Measurements from ENCODE around the gene CST4. TPM values are rescaled to one million over a fixed set of nuclear protein-coding genes. Genes with fewer than 3 reads are reported as not detected.

CST4 gene
- total RNA-seq, 1 donor from 2014 or later: not detected

DNA sequence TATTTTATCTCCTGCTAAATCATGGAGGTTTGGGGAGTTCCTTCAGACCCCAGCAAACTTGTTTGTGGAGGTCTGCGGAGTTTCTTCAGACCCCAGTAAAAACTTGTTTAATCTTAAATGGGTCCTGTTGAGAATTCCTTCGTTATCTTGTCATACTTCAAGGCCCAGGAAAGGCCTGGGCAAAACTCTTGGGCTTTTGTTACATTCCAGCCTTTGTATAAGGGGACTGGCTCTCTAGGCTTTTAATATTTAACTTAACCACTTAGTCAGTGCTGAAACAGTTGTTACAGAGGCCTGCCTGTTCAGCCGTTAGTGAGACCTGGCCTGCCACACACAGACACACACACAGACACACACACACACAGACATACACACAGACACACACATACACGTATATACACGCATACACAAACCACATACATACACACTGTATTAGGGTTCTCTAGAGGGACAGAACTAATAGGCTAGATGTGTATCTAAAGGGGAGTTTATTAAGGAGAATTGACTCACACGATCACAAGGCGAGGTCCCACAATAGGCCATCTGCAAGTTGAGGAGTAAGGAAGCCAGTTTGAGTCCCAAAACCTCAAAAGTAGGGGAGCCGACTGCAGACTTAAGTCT lies 29.7 kb downstream of the CST4 start:
- Mint-ChIP-seq H3K27ac (peak overlapping the region; percentile 95), H3K36me3 (ENCODE audit: insufficient read depth) (no peaks in the 10 kb centered on the region), H3K4me3 (ENCODE audit: low read depth) (peak overlapping the region; percentile 43), H3K9me3 (ENCODE audit: low read depth) (no peaks in the 10 kb centered on the region), H3K4me1 (ENCODE audit: low read depth) (peaks cover 26% of the 10 kb centered on the region), H3K27me3 (peaks cover 8% of the 10 kb centered on the region)
- DNase-seq (ENCODE audit: low spot score, unreplicated experiment): no peak
- TF ChIP-seq, protein P1, sequence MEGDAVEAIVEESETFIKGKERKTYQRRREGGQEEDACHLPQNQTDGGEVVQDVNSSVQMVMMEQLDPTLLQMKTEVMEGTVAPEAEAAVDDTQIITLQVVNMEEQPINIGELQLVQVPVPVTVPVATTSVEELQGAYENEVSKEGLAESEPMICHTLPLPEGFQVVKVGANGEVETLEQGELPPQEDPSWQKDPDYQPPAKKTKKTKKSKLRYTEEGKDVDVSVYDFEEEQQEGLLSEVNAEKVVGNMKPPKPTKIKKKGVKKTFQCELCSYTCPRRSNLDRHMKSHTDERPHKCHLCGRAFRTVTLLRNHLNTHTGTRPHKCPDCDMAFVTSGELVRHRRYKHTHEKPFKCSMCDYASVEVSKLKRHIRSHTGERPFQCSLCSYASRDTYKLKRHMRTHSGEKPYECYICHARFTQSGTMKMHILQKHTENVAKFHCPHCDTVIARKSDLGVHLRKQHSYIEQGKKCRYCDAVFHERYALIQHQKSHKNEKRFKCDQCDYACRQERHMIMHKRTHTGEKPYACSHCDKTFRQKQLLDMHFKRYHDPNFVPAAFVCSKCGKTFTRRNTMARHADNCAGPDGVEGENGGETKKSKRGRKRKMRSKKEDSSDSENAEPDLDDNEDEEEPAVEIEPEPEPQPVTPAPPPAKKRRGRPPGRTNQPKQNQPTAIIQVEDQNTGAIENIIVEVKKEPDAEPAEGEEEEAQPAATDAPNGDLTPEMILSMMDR (IDR thresholded peaks at IDR 0.05; ENCODE audit: unreplicated experiment): no peak

- H3K4me1 Mint-ChIP-seq (ENCODE audit: low read depth): peaks cover 26% of the 10 kb centered on the region
- peaks cover 8% of the 10 kb centered on the region for H3K27me3 Mint-ChIP-seq
- H3K4me3 Mint-ChIP-seq (ENCODE audit: low read depth): no peak overlapping the region
- no peak for DNase-seq (ENCODE audit: low spot score, unreplicated experiment)
- peak overlapping the region; percentile 95 for H3K27ac Mint-ChIP-seq
- H3K9me3 Mint-ChIP-seq (ENCODE audit: low read depth): no peaks in the 10 kb centered on the region
- TF ChIP-seq, protein P1 (IDR thresholded peaks at IDR 0.05; ENCODE audit: unreplicated experiment): no peak
- H3K36me3 Mint-ChIP-seq (ENCODE audit: insufficient read depth): no peaks in the 10 kb centered on the region
Measured at GRCh38 chr20:23658336-23658735, 30.5 kb downstream of the CST4 start.

DNA sequence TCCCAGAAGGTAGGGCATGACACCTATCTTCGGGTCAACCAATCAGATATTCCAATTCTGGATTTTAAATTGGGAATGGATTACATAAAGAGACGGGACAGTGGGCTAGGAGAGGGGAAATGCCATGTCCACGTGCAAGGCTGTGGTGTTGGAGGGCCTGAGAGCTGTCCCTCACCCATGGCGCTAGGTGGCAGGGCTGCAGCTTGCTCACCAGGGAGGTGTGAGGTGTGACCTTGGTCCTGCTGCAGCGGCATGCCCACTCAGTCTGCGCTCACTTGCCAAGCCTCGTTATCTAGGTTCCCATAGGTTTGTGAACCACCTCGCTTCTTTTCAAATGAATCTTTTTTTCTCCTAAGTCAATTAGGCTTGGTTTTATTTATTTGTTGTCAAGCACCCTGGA lies 31.6 kb downstream of the CST4 start:
- H3K9me3 Mint-ChIP-seq (ENCODE audit: low read depth): no peaks in the 10 kb centered on the region
- peaks cover 8% of the 10 kb centered on the region for H3K27me3 Mint-ChIP-seq
- peaks cover 26% of the 10 kb centered on the region for H3K4me1 Mint-ChIP-seq (ENCODE audit: low read depth)
- no peaks in the 10 kb centered on the region for H3K36me3 Mint-ChIP-seq (ENCODE audit: insufficient read depth)
- H3K4me3 Mint-ChIP-seq (ENCODE audit: low read depth): no peak overlapping the region
- TF ChIP-seq, protein P1 (IDR thresholded peaks at IDR 0.05; ENCODE audit: unreplicated experiment): no peak
- DNase-seq (ENCODE audit: low spot score, unreplicated experiment): no peak
- H3K27ac Mint-ChIP-seq: no peak overlapping the region

GRCh38 chr20:23656372-23656771 lies 32.5 kb downstream of the CST4 start:
- Mint-ChIP-seq H3K9me3 (ENCODE audit: low read depth) (no peaks in the 10 kb centered on the region), H3K36me3 (ENCODE audit: insufficient read depth) (no peaks in the 10 kb centered on the region), H3K4me1 (ENCODE audit: low read depth) (peaks cover 23% of the 10 kb centered on the region), H3K4me3 (ENCODE audit: low read depth) (no peak overlapping the region), H3K27me3 (peaks cover 8% of the 10 kb centered on the region), H3K27ac (no peak overlapping the region)
- no peak for DNase-seq (ENCODE audit: low spot score, unreplicated experiment)
- TF ChIP-seq, protein P1 (IDR thresholded peaks at IDR 0.05; ENCODE audit: unreplicated experiment): no peak

DNA sequence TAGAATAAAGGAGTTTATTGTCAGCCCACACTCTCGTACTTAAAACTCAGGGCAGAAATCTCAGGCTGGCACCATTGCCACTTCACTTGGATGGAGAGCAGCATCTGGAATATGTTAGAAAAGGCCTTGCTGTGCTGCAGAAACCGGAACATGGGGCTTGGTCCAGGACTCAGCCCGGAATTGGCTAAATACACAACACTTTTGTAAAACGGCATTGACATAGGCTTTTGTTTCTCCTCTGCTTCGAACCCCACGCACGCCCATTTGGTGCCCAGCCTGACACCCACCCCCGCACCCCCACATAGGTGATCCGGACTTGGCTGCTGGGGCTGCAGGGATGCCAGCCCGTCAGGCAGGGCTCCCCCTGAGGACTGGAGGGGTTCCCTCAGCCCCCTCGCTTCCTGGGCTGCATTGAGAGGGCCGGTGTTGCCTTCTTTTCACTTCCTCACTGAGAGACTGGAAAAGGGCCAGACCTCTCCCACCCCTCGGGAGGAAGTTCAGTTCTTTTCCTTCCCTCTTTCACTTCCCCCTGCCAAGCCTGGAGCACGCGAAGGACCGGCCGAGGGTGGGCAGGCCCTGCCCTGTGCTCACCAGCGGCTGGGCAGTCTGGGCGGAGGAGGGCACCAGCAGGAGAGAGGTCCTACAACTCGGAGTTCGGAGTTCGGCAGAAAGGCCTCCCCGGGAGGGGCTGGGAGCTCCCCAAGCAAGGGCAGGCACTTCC lies 33.2 kb downstream of the CST4 start:
- peaks cover 20% of the 10 kb centered on the region for H3K4me1 Mint-ChIP-seq (ENCODE audit: low read depth)
- TF ChIP-seq, protein P1 (IDR thresholded peaks at IDR 0.05; ENCODE audit: unreplicated experiment): no peak
- DNase-seq (ENCODE audit: low spot score, unreplicated experiment): no peak
- no peaks in the 10 kb centered on the region for H3K9me3 Mint-ChIP-seq (ENCODE audit: low read depth)
- H3K36me3 Mint-ChIP-seq (ENCODE audit: insufficient read depth): no peaks in the 10 kb centered on the region
- no peak overlapping the region for H3K27ac Mint-ChIP-seq
- H3K27me3 Mint-ChIP-seq: peaks cover 8% of the 10 kb centered on the region
- H3K4me3 Mint-ChIP-seq (ENCODE audit: low read depth): no peak overlapping the region
